HEK293T (cell line): Measurements from ENCODE around the gene C22orf42.

ENCODE experiments used
- CTCF ChIA-PET: fragments of 350-600 bp; formaldehyde crosslinking; extraction: SDS; loops from one replicate; lab custom pipeline; 2021; ENCODE audit warnings: antibody characterized with exemption, inconsistent platforms; lab: Yijun Ruan, JAX
- POLR2A ChIA-PET: fragments of 350-600 bp; formaldehyde crosslinking; extraction: SDS; loops from one replicate; lab custom pipeline; 2020; ENCODE audit warnings: antibody characterized with exemption, inconsistent platforms; lab: Yijun Ruan, JAX
- DNase-seq: peaks from one replicate; pipeline ENCODE4 v3.0.0; 2012; ENCODE audit warnings: mixed read lengths; ENCODE audit errors: extremely low spot score
- BHLHE40 ChIP-seq: fragments of 450-650 bp; IDR thresholded peaks from 2 replicates; pipeline ENCODE4 v1.6.1; 2016; ENCODE audit warnings: mild to moderate bottlenecking, moderate library complexity, borderline replicate concordance
- CTBP1 ChIP-seq: fragments of 450-650 bp; IDR thresholded peaks from 2 replicates; pipeline ENCODE4 v1.6.1; 2016; ENCODE audit warnings: borderline replicate concordance
- ELF4 ChIP-seq: fragments of 450-650 bp; IDR thresholded peaks from 2 replicates; pipeline ENCODE4 v1.6.1; 2017; ENCODE audit warnings: antibody characterized with exemption
- FOXA1 ChIP-seq: fragments of 450-650 bp; IDR thresholded peaks from 2 replicates; pipeline ENCODE4 v1.6.1; 2016; ENCODE audit warnings: mild to moderate bottlenecking
- FOXK2 ChIP-seq: fragments of 450-650 bp; IDR thresholded peaks from 2 replicates; pipeline ENCODE4 v1.6.1; 2016; ENCODE audit warnings: mild to moderate bottlenecking
- FOXM1 ChIP-seq: fragments of 450-650 bp; IDR thresholded peaks from 2 replicates; pipeline ENCODE4 v1.6.1; 2017; ENCODE audit warnings: mild to moderate bottlenecking, borderline replicate concordance
- HDGF ChIP-seq: fragments of 450-650 bp; IDR thresholded peaks from 2 replicates; pipeline ENCODE4 v1.6.1; 2017; ENCODE audit warnings: antibody characterized with exemption, borderline replicate concordance
- L3MBTL2 ChIP-seq: fragments of 450-650 bp; conservative IDR thresholded peaks from 2 replicates; pipeline ENCODE4 v1.6.1; 2016; ENCODE audit warnings: mild to moderate bottlenecking
- LEF1 ChIP-seq: fragments of 450-650 bp; IDR thresholded peaks from 2 replicates; pipeline ENCODE4 v1.6.1; 2017; ENCODE audit warnings: mild to moderate bottlenecking, borderline replicate concordance
- NFRKB ChIP-seq: fragments of 450-650 bp; IDR thresholded peaks from 2 replicates; pipeline ENCODE4 v1.6.1; 2016; ENCODE audit warnings: mild to moderate bottlenecking, moderate library complexity
- PKNOX1 ChIP-seq: fragments of 450-650 bp; IDR thresholded peaks from 2 replicates; pipeline ENCODE4 v1.6.1; 2016
- SP1 ChIP-seq: fragments of 450-650 bp; IDR thresholded peaks from 2 replicates; pipeline ENCODE4 v1.6.1; 2017
- SUZ12 ChIP-seq: fragments of 450-650 bp; IDR thresholded peaks from 2 replicates; pipeline ENCODE4 v1.6.1; 2016; ENCODE audit warnings: mild to moderate bottlenecking
- TARDBP ChIP-seq: fragments of 450-650 bp; IDR thresholded peaks from 2 replicates; pipeline ENCODE4 v1.6.1; 2016
- ZNF384 ChIP-seq: fragments of 450-650 bp; IDR thresholded peaks from 2 replicates; pipeline ENCODE4 v1.6.1; 2016

C22orf42 gene

GRCh38 chr22:32119568-32120235, 39.4 kb downstream of the C22orf42 start:
- TF ChIP-seq HDGF, result no peak
- TF ChIP-seq BHLHE40, result no peak
- no peak for TF ChIP-seq ZNF384
- no peak for TF ChIP-seq FOXK2
- TF ChIP-seq SP1, result no peak
- TF ChIP-seq SUZ12, result no peak
- TF ChIP-seq CTBP1, result no peak
- no peak for TF ChIP-seq L3MBTL2
- no peak for TF ChIP-seq LEF1
- TF ChIP-seq ELF4, result no peak
- no peak for TF ChIP-seq FOXM1
- TF ChIP-seq FOXA1, result no peak
- DNase-seq, result no peak
- ChIA-PET CTCF (no interaction called here), POLR2A (no interaction called here)

GRCh38 chr22:32112380-32112779, 46.7 kb downstream of the C22orf42 start:
- ChIA-PET POLR2A (no interaction called here), CTCF (no interaction called here)
- no peak for DNase-seq
- TF ChIP-seq SP1 (no peak), NFRKB (no peak), PKNOX1 (no peak), ZNF384 (no peak)

GRCh38 chr22:32106930-32107329, 52.2 kb downstream of the C22orf42 start:
- POLR2A ChIA-PET, result no interaction called here
- CTCF ChIA-PET, result no interaction called here
- peak; percentile 60 for DNase-seq
- TF ChIP-seq L3MBTL2 (no peak), ZNF384 (no peak), BHLHE40 (no peak), FOXK2 (no peak)

GRCh38 chr22:32103658-32104315, 55.3 kb downstream of the C22orf42 start:
- TF ChIP-seq TARDBP (no peak), CTBP1 (no peak)
- CTCF ChIA-PET, result interaction anchor here (0.7 to 1.5 kb wide), 2 partner anchors 101 to 114 kb away, joined by 3 to 5 read pairs; partner anchors contain the start of gene RFPL2
- DNase-seq, result no peak

GRCh38 chr22:32100711-32101110, 58.4 kb downstream of the C22orf42 start:
- TF ChIP-seq LEF1 (no peak), L3MBTL2 (no peak)
- ChIA-PET CTCF (interaction anchor here (0.6 kb wide), 1 partner anchor 130 kb away, joined by 3 read pairs; no protein-coding TSS in a partner anchor), POLR2A (no interaction called here)

More at GRCh38 chr22:32103658-32104315, 55.3 kb downstream of the C22orf42 start:
- POLR2A ChIA-PET, result no interaction called here

More at GRCh38 chr22:32100711-32101110, 58.4 kb downstream of the C22orf42 start:
- no peak for DNase-seq
